Cardiac fibroblast (primary cell): Measurements from ENCODE around the gene PJA2.
A peak's percentile ranks its signal among the peaks of the same experiment; 100 is the strongest.

Experiments
- DNase-seq, 2 donors: peaks; one replicate each; pipeline versions ENCODE4 v3.0.0 to v3.0.0-alpha.2; 2010; ENCODE audit warnings: low read depth in 2 of 2
- H3K4me3 ChIP-seq, 2 donors: replicated peaks in 1 of 2; 1 replicate in 1 of 2; 2 replicates in 1 of 2; pipeline ENCODE4 v1.5.1; 2011; ENCODE audit warnings: low read depth in 2 of 2, low read length in 2 of 2, mild to moderate bottlenecking in 2 of 2, moderate library complexity in 1 of 2
- CTCF ChIP-seq: IDR thresholded peaks from one replicate; pipeline ENCODE4 v1.5.1; 2011; ENCODE audit warnings: low read depth, mild to moderate bottlenecking, low read length, inconsistent platforms

PJA2 gene

GRCh38 chr5:109373932-109374331 is 35.8 kb downstream of the PJA2 start:
- TF ChIP-seq CTCF: no peak
- DNase-seq: peak in 1 of 2 donors; percentile 8
- H3K4me3 ChIP-seq: no peak overlapping the region

- DNase-seq: no peak
- no peak for TF ChIP-seq CTCF
- H3K4me3 ChIP-seq: no peak overlapping the region
Observed at GRCh38 chr5:109370343-109370742, 39.4 kb downstream of the PJA2 start.

- no peak for TF ChIP-seq CTCF
- DNase-seq: no peak
- H3K4me3 ChIP-seq: no peak overlapping the region
Observed at GRCh38 chr5:109365653-109366052, 44.1 kb downstream of the PJA2 start.

GRCh38 chr5:109364977-109365376 is 44.8 kb downstream of the PJA2 start:
- no peak overlapping the region for H3K4me3 ChIP-seq
- TF ChIP-seq CTCF: no peak
- no peak for DNase-seq

- no peak for TF ChIP-seq CTCF
- H3K4me3 ChIP-seq: no peak overlapping the region
- no peak for DNase-seq
Observed at GRCh38 chr5:109359642-109360041, 50.1 kb downstream of the PJA2 start.

- no peak for DNase-seq
- H3K4me3 ChIP-seq: no peak overlapping the region
- no peak for TF ChIP-seq CTCF
Observed at GRCh38 chr5:109357807-109358206, 52.0 kb downstream of the PJA2 start.

- no peak overlapping the region for H3K4me3 ChIP-seq
- no peak for DNase-seq
- no peak for TF ChIP-seq CTCF
Observed at GRCh38 chr5:109354761-109355160, 55.0 kb downstream of the PJA2 start.
